Activated CD4-positive, alpha-beta T cell treated with anti-CD3 and anti-CD28 coated beads, Interleukin-2, amount 50 U/mL, for 24 hours (primary cell): ENCODE results near the gene ADAMTSL5.
"Not testable (repeated sequence)": the region's sequence is repeated elsewhere in the genome, so short reads cannot be mapped to it uniquely, and the experiment has no call there.

Source experiments
- DNase-seq, 2 donors: peaks; one replicate each; pipeline ENCODE4 v3.0.0-alpha.2; 2020; ENCODE audit warnings: low read depth in 1 of 2, low spot score in 1 of 2

The ADAMTSL5 gene

GRCh38 chr19:1530856-1531255, 18.0 kb upstream of the ADAMTSL5 start:
- not testable (repeated sequence) for DNase-seq

- DNase-seq: no peak
Observed at GRCh38 chr19:1529430-1529816, 16.6 kb upstream of the ADAMTSL5 start.

- DNase-seq: no peak
Observed at GRCh38 chr19:1528596-1529429, 16.0 kb upstream of the ADAMTSL5 start.

- no peak for DNase-seq
Observed at GRCh38 chr19:1527650-1528309, 15.0 kb upstream of the ADAMTSL5 start.

GRCh38 chr19:1526979-1527649, 14.3 kb upstream of the ADAMTSL5 start:
- DNase-seq: no peak

GRCh38 chr19:1526066-1526778, 13.4 kb upstream of the ADAMTSL5 start:
- DNase-seq: no peak

- DNase-seq: no peak
Observed at GRCh38 chr19:1525343-1525742, 12.5 kb upstream of the ADAMTSL5 start.

GRCh38 chr19:1524972-1525325, 12.1 kb upstream of the ADAMTSL5 start:
- DNase-seq: no peak

GRCh38 chr19:1524287-1524971, 11.6 kb upstream of the ADAMTSL5 start:
- no peak for DNase-seq

GRCh38 chr19:1523412-1524286, 10.8 kb upstream of the ADAMTSL5 start, which contains the start of gene PLK5:
Gene PLK5, plus strand, starts transcription at chr19:1524077. Its CDS starts 2,920 bp downstream, at chr19:1526997.
- no peak for DNase-seq

GRCh38 chr19:1522838-1523237, 10.0 kb upstream of the ADAMTSL5 start:
- no peak for DNase-seq

GRCh38 chr19:1522061-1522460, 9.2 kb upstream of the ADAMTSL5 start:
- no peak for DNase-seq

- no peak for DNase-seq
Observed at GRCh38 chr19:1521636-1522035, 8.8 kb upstream of the ADAMTSL5 start.

GRCh38 chr19:1520203-1520780, 7.5 kb upstream of the ADAMTSL5 start:
- DNase-seq: no peak

- not testable (repeated sequence) for DNase-seq
Observed at GRCh38 chr19:1519802-1520201, 7.0 kb upstream of the ADAMTSL5 start.

- no peak for DNase-seq
Observed at GRCh38 chr19:1518471-1518870, 5.7 kb upstream of the ADAMTSL5 start.

GRCh38 chr19:1516395-1516753, 3.6 kb upstream of the ADAMTSL5 start:
- no peak for DNase-seq

GRCh38 chr19:1514986-1515721, 2.3 kb upstream of the ADAMTSL5 start:
- no peak for DNase-seq

GRCh38 chr19:1514295-1514661, 1.5 kb upstream of the ADAMTSL5 start:
- DNase-seq: no peak
